MG63 (cell line): ENCODE measurements around the gene CDC42EP5. TPM values are rescaled to one million over a fixed set of nuclear protein-coding genes. Genes with fewer than 3 reads are reported as not detected.

ENCODE experiments used
- DNase-seq: peaks from one replicate; pipeline ENCODE4 v3.0.0-alpha.2; 2020
- H3K27me3 ChIP-seq: fragments of 250-450 bp; sonication (Bioruptor Pico); 2 replicates; pipeline ENCODE4 v1.5.1; 2020; ENCODE audit warnings: mild to moderate bottlenecking, moderate library complexity
- H3K36me3 ChIP-seq: fragments of 250-450 bp; sonication (Bioruptor Pico); 2 replicates; pipeline ENCODE4 v1.5.1; 2020; ENCODE audit warnings: mild to moderate bottlenecking, moderate library complexity
- H3K4me3 ChIP-seq: fragments of 250-450 bp; sonication (Bioruptor Pico); 2 replicates; pipeline ENCODE4 v1.5.1; 2020; ENCODE audit warnings: mild to moderate bottlenecking, moderate library complexity
- H3K9me3 ChIP-seq: fragments of 250-450 bp; sonication (Bioruptor Pico); 2 replicates; pipeline ENCODE4 v1.5.1; 2020; ENCODE audit warnings: mild to moderate bottlenecking, moderate library complexity
- total RNA-seq: library from RNA; depleted of rRNA; stranded (reverse); fragments of >200 nt; shearing (Covaris generic); gene quantifications from 2 replicates; pipeline ENCODE4 v1.2.3, GENCODE V29; 2014; ENCODE audit warnings: low replicate concordance

Gene CDC42EP5
- total RNA-seq, 1 experiment from 2014 or later = 4.1 TPM

GRCh38 chr19:54440641-54441040 is 32.5 kb downstream of the CDC42EP5 start:
- peaks cover 38% of the 10 kb centered on the region for H3K36me3 ChIP-seq
- no peaks in the 10 kb centered on the region for H3K9me3 ChIP-seq
- DNase-seq = no peak
- H3K4me3 ChIP-seq = no peak overlapping the region
- H3K27me3 ChIP-seq = no peaks in the 10 kb centered on the region

GRCh38 chr19:54439174-54439851 is 33.8 kb downstream of the CDC42EP5 start:
- Histone ChIP-seq H3K4me3 (no peak overlapping the region), H3K27me3 (peaks cover 6% of the 10 kb centered on the region), H3K9me3 (no peaks in the 10 kb centered on the region), H3K36me3 (peaks cover 28% of the 10 kb centered on the region)
- peak; percentile 41 for DNase-seq

GRCh38 chr19:54436628-54437252 is 36.4 kb downstream of the CDC42EP5 start:
- H3K36me3 ChIP-seq = peaks cover 11% of the 10 kb centered on the region
- no peak for DNase-seq
- H3K4me3 ChIP-seq = no peak overlapping the region
- H3K9me3 ChIP-seq = no peaks in the 10 kb centered on the region
- H3K27me3 ChIP-seq = peaks cover 28% of the 10 kb centered on the region

GRCh38 chr19:54436031-54436523 is 37.0 kb downstream of the CDC42EP5 start:
- Histone ChIP-seq H3K27me3 (peaks cover 33% of the 10 kb centered on the region), H3K9me3 (no peaks in the 10 kb centered on the region), H3K4me3 (no peak overlapping the region), H3K36me3 (peaks cover 11% of the 10 kb centered on the region)
- DNase-seq = no peak

GRCh38 chr19:54435551-54436016 is 37.5 kb downstream of the CDC42EP5 start:
- Histone ChIP-seq H3K36me3 (peaks cover 6% of the 10 kb centered on the region), H3K27me3 (peaks cover 38% of the 10 kb centered on the region), H3K4me3 (no peak overlapping the region), H3K9me3 (no peaks in the 10 kb centered on the region)
- DNase-seq = no peak

- DNase-seq = no peak
- Histone ChIP-seq H3K27me3 (peaks cover 44% of the 10 kb centered on the region), H3K4me3 (no peak overlapping the region), H3K9me3 (no peaks in the 10 kb centered on the region), H3K36me3 (peaks cover 5% of the 10 kb centered on the region)
These were observed 38.3 kb downstream of the CDC42EP5 start for GRCh38 chr19:54434873-54435214.

- no peaks in the 10 kb centered on the region for H3K9me3 ChIP-seq
- H3K36me3 ChIP-seq = peaks cover 5% of the 10 kb centered on the region
- no peak for DNase-seq
- peaks cover 47% of the 10 kb centered on the region for H3K27me3 ChIP-seq
- H3K4me3 ChIP-seq = no peak overlapping the region
These were observed 38.8 kb downstream of the CDC42EP5 start for GRCh38 chr19:54434112-54434872.

- H3K36me3 ChIP-seq = peaks cover 5% of the 10 kb centered on the region
- H3K27me3 ChIP-seq = peaks cover 48% of the 10 kb centered on the region
- DNase-seq = no peak
These were observed 39.4 kb downstream of the CDC42EP5 start for GRCh38 chr19:54433697-54434096.

GRCh38 chr19:54432144-54432738 is 40.9 kb downstream of the CDC42EP5 start:
- no peak for DNase-seq
- Histone ChIP-seq H3K9me3 (no peaks in the 10 kb centered on the region), H3K36me3 (no peaks in the 10 kb centered on the region), H3K27me3 (peaks cover 51% of the 10 kb centered on the region), H3K4me3 (no peak overlapping the region)

More at GRCh38 chr19:54433697-54434096, 39.4 kb downstream of the CDC42EP5 start:
- Histone ChIP-seq H3K9me3 (no peaks in the 10 kb centered on the region), H3K4me3 (no peak overlapping the region)

GRCh38 chr19:54431255-54431838 is 41.7 kb downstream of the CDC42EP5 start:
- Histone ChIP-seq H3K36me3 (no peaks in the 10 kb centered on the region), H3K4me3 (no peak overlapping the region), H3K27me3 (peaks cover 56% of the 10 kb centered on the region), H3K9me3 (no peaks in the 10 kb centered on the region)
- peak; percentile 71 for DNase-seq

- Histone ChIP-seq H3K36me3 (no peaks in the 10 kb centered on the region), H3K27me3 (peaks cover 62% of the 10 kb centered on the region), H3K9me3 (no peaks in the 10 kb centered on the region), H3K4me3 (no peak overlapping the region)
- DNase-seq = no peak
These were observed 42.5 kb downstream of the CDC42EP5 start for GRCh38 chr19:54430306-54431254.

GRCh38 chr19:54429545-54430227 is 43.4 kb downstream of the CDC42EP5 start:
- H3K4me3 ChIP-seq = no peak overlapping the region
- H3K9me3 ChIP-seq = no peaks in the 10 kb centered on the region
- H3K36me3 ChIP-seq = no peaks in the 10 kb centered on the region
- peaks cover 67% of the 10 kb centered on the region for H3K27me3 ChIP-seq
- DNase-seq = no peak

- Histone ChIP-seq H3K4me3 (no peak overlapping the region), H3K36me3 (no peaks in the 10 kb centered on the region), H3K9me3 (no peaks in the 10 kb centered on the region), H3K27me3 (peaks cover 61% of the 10 kb centered on the region)
- no peak for DNase-seq
These were observed 44.0 kb downstream of the CDC42EP5 start for GRCh38 chr19:54429176-54429495.

GRCh38 chr19:54428323-54429175 is 44.5 kb downstream of the CDC42EP5 start:
- H3K27me3 ChIP-seq = peaks cover 56% of the 10 kb centered on the region
- DNase-seq = no peak
- H3K9me3 ChIP-seq = no peaks in the 10 kb centered on the region
- H3K36me3 ChIP-seq = no peaks in the 10 kb centered on the region
- no peak overlapping the region for H3K4me3 ChIP-seq
